Common myeloid progenitor, CD34-positive (primary cell): Measurements from ENCODE around the gene NPAS3.

Experiments
- CTCF ChIA-PET: fragments of 350-600 bp; sonication (Branson Sonifier 250); formaldehyde crosslinking; loops from one replicate; lab custom pipeline; 2021; ENCODE audit warnings: antibody characterized with exemption; lab: Charles Lee
- POLR2A ChIA-PET: fragments of 350-600 bp; sonication (Branson Sonifier 250); formaldehyde crosslinking; loops from one replicate; lab custom pipeline; 2021; ENCODE audit warnings: antibody characterized with exemption; lab: Charles Lee
- DNase-seq, 3 donors: peaks; one replicate each; pipeline versions ENCODE4 v3.0.0 to v3.0.0-alpha.2; 2013
- H3K27ac ChIP-seq, 2 experiments: 1 replicate in 1 of 2; 2 replicates in 1 of 2; pipeline ENCODE4 v1.7.0; 2013; ENCODE audit warnings: inconsistent platforms in 2 of 2, low read length in 2 of 2, mild to moderate bottlenecking in 2 of 2, low read depth in 1 of 2, moderate library complexity in 1 of 2; ENCODE audit not compliant: severe bottlenecking in 2 of 2, insufficient read depth in 1 of 2, poor library complexity in 1 of 2
- H3K27me3 ChIP-seq, 5 experiments: replicated peaks in 2 of 5; 1 replicate in 3 of 5; 2 replicates in 2 of 5; pipeline versions ENCODE4 v1.6.1 to v1.7.0; 2013; ENCODE audit warnings: low read length in 4 of 5, mild to moderate bottlenecking in 2 of 5, moderate library complexity in 2 of 5, inconsistent platforms in 1 of 5; ENCODE audit not compliant: insufficient read depth in 5 of 5, control insufficient read depth in 4 of 5
- H3K36me3 ChIP-seq, 4 experiments: 1 replicate in 2 of 4; 2 replicates in 2 of 4; pipeline versions ENCODE4 v1.6.1 to v1.7.0; 2013; ENCODE audit warnings: low read length in 3 of 4, control low read depth in 1 of 4, mild to moderate bottlenecking in 1 of 4; ENCODE audit not compliant: control insufficient read depth in 4 of 4, insufficient read depth in 4 of 4
- H3K4me1 ChIP-seq, 4 experiments: 1 replicate in 3 of 4; 2 replicates in 1 of 4; pipeline versions ENCODE4 v1.6.1 to v1.7.1; 2013; ENCODE audit warnings: low read length in 3 of 4, mild to moderate bottlenecking in 3 of 4, control low read depth in 1 of 4, inconsistent platforms in 1 of 4, moderate library complexity in 1 of 4; ENCODE audit not compliant: control insufficient read depth in 4 of 4, insufficient read depth in 4 of 4; ENCODE audit errors: control extremely low read depth in 1 of 4
- H3K4me3 ChIP-seq, 7 experiments: 1 replicate in 4 of 7; 2 replicates in 3 of 7; pipeline versions ENCODE4 v1.5.1 to v1.7.0; 2013; ENCODE audit warnings: mild to moderate bottlenecking in 7 of 7, low read length in 6 of 7, moderate library complexity in 6 of 7, inconsistent platforms in 2 of 7, low read depth in 2 of 7, control low read depth in 1 of 7; ENCODE audit not compliant: insufficient read depth in 4 of 7, control insufficient read depth in 1 of 7; ENCODE audit errors: extremely low read depth in 1 of 7
- H3K9me3 ChIP-seq, 5 experiments: 1 replicate in 4 of 5; 2 replicates in 1 of 5; pipeline versions ENCODE4 v1.6.1 to v1.7.1; 2013; ENCODE audit warnings: low read length in 4 of 5, mild to moderate bottlenecking in 2 of 5, inconsistent platforms in 1 of 5, low read depth in 1 of 5, moderate library complexity in 1 of 5; ENCODE audit not compliant: control insufficient read depth in 4 of 5, insufficient read depth in 2 of 5; ENCODE audit errors: control extremely low read depth in 1 of 5
- WGBS: methylation state at CpG from one replicate; pipeline ENCODE4 v1.1.5; 2013; ENCODE audit not compliant: insufficient coverage; 5-methylcytosine and 5-hydroxymethylcytosine counted together

NPAS3 gene

GRCh38 chr14:33210311-33210710, 271.6 kb downstream of the NPAS3 start:
- Histone ChIP-seq H3K36me3 (no peaks in the 10 kb centered on the region), H3K27me3 (peaks cover 0 to 2% (median 0%) of the 10 kb centered on the region in 5 experiments), H3K27ac (no peak overlapping the region), H3K4me1 (no peaks in the 10 kb centered on the region), H3K4me3 (no peak overlapping the region), H3K9me3 (no peaks in the 10 kb centered on the region)
- ChIA-PET POLR2A (no interaction called here), CTCF (interaction anchor here (0.8 kb wide), 1 partner anchor 1097 kb away, joined by 3 read pairs; no protein-coding TSS in a partner anchor)
- DNase-seq = peak; percentile 6 to 53 (median 51)

- WGBS = 100% methylated on average over 1 of the region's 2 CpGs
- no peaks in the 10 kb centered on the region for H3K9me3 ChIP-seq
- POLR2A ChIA-PET = no interaction called here
- CTCF ChIA-PET = interaction anchor here (0.8 kb wide), 1 partner anchor 1012 kb away, joined by 3 read pairs; no protein-coding TSS in a partner anchor
- DNase-seq = no peak
- no peaks in the 10 kb centered on the region for H3K4me1 ChIP-seq
- no peaks in the 10 kb centered on the region for H3K36me3 ChIP-seq
- peaks cover 0 to 19% (median 4%) of the 10 kb centered on the region in 5 experiments for H3K27me3 ChIP-seq
- H3K27ac ChIP-seq = no peak overlapping the region
- no peak overlapping the region for H3K4me3 ChIP-seq
These were observed 279.3 kb downstream of the NPAS3 start for GRCh38 chr14:33218026-33218425.

- Histone ChIP-seq H3K4me3 (no peak overlapping the region), H3K27ac (no peak overlapping the region), H3K27me3 (peaks cover 0 to 19% (median 4%) of the 10 kb centered on the region in 5 experiments), H3K4me1 (no peaks in the 10 kb centered on the region), H3K9me3 (no peaks in the 10 kb centered on the region), H3K36me3 (no peaks in the 10 kb centered on the region)
- WGBS = 93% methylated on average over 2 of the region's 4 CpGs
- no peak for DNase-seq
- ChIA-PET CTCF (no interaction called here), POLR2A (no interaction called here)
These were observed 281.3 kb downstream of the NPAS3 start for GRCh38 chr14:33219957-33220356.

- Histone ChIP-seq H3K4me3 (no peak overlapping the region), H3K27me3 (peaks cover 0 to 54% (median 16%) of the 10 kb centered on the region in 5 experiments), H3K36me3 (no peaks in the 10 kb centered on the region), H3K27ac (no peak overlapping the region), H3K4me1 (peaks cover 0 to 4% (median 3%) of the 10 kb centered on the region in 4 experiments), H3K9me3 (no peaks in the 10 kb centered on the region)
- ChIA-PET POLR2A (no interaction called here), CTCF (interaction anchor here (0.7 kb wide), 1 partner anchor 12 kb away, joined by 3 read pairs; no protein-coding TSS in a partner anchor)
- DNase-seq = peak in 2 of 3 donors; percentile 17 to 45
- WGBS = 82% methylated on average over 9 of the region's 10 CpGs
These were observed 290.7 kb downstream of the NPAS3 start for GRCh38 chr14:33229269-33229929.

GRCh38 chr14:33230021-33230420, 291.3 kb downstream of the NPAS3 start:
- H3K4me3 ChIP-seq = no peak overlapping the region
- peaks cover 0 to 4% (median 3%) of the 10 kb centered on the region in 4 experiments for H3K4me1 ChIP-seq
- H3K27me3 ChIP-seq = peaks cover 0 to 60% (median 16%) of the 10 kb centered on the region in 5 experiments
- CTCF ChIA-PET = no interaction called here
- no peak overlapping the region for H3K27ac ChIP-seq
- 65% methylated on average over 2 of the region's 3 CpGs for WGBS
- POLR2A ChIA-PET = no interaction called here
- no peak for DNase-seq
- H3K36me3 ChIP-seq = no peaks in the 10 kb centered on the region
- H3K9me3 ChIP-seq = no peaks in the 10 kb centered on the region

GRCh38 chr14:33232031-33232430, 293.4 kb downstream of the NPAS3 start:
- Histone ChIP-seq H3K4me3 (no peak overlapping the region), H3K9me3 (no peaks in the 10 kb centered on the region), H3K36me3 (no peaks in the 10 kb centered on the region), H3K27ac (no peak overlapping the region), H3K27me3 (peaks cover 0 to 71% (median 19%) of the 10 kb centered on the region in 5 experiments), H3K4me1 (peaks cover 0 to 4% (median 3%) of the 10 kb centered on the region in 4 experiments)
- ChIA-PET POLR2A (no interaction called here), CTCF (no interaction called here)
- WGBS = no CpG with 5 or more reads among the region's 3 CpGs
- DNase-seq = no peak

- Histone ChIP-seq H3K4me1 (no peaks in the 10 kb centered on the region), H3K4me3 (no peak overlapping the region), H3K9me3 (no peaks in the 10 kb centered on the region), H3K27ac (no peak overlapping the region), H3K27me3 (peaks cover 0 to 67% (median 16%) of the 10 kb centered on the region in 5 experiments), H3K36me3 (no peaks in the 10 kb centered on the region)
- CTCF ChIA-PET = no interaction called here
- POLR2A ChIA-PET = no interaction called here
- no CpG with 5 or more reads among the region's 4 CpGs for WGBS
- no peak for DNase-seq
These were observed 298.5 kb downstream of the NPAS3 start for GRCh38 chr14:33237115-33237740.
